Kasumi-1 (cell line): ENCODE measurements around the gene GNL1.
A peak's percentile ranks its signal among the peaks of the same experiment; 100 is the strongest.
"Not testable (repeated sequence)": the region's sequence is repeated elsewhere in the genome, so short reads cannot be mapped to it uniquely, and the experiment has no call there.

ENCODE experiments used
- DNase-seq, 2 experiments: peaks; one replicate each; lab custom pipeline; 2025; lab: John Stamatoyannopoulos, UW

The GNL1 gene

DNA sequence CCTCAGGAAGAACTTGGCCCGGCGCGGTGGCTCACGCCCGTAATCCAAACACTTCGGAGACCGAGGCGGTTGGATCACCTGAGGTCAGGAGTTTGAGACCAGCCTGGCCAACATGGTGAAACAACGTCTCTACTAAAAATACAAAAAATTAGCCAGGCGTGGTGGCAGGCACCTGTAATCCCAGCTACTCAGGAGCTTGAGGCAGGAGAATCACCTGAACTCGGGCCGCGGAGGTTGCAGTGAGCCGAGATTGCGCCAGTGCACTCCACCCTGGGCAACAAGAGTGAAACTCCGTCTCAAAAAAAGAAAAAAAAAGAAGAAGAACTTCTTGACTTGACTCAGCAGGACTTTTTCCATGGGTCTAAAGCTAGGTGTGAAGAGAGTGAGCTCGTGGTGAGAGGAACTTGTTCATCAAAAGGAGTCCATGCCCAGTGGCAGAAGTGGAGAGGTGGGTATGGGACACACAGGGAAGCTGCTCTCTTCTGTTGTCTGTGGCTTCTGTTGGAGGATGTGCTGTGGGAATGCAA lies 26.9 kb downstream of the GNL1 start:
- not testable (repeated sequence) for DNase-seq

DNA sequence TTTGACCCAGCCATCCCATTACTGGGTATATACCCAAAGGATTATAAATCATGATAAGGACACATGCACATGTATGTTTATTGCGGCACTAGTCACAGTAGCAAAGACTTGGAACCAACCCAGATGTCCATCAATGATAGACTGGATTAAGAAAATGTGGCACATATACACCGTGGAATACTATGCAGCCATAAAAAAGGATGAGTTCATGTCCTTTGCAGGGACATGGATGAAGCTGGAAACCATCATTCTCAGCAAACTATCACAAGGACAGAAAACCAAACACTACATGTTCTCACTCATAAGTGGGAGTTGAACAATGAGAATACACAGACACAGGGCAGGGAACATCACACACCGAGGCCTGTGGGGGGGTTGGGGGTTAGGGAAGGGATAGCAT lies 29.8 kb downstream of the GNL1 start:
- DNase-seq = not testable (repeated sequence)

- DNase-seq = not testable (repeated sequence)
Observed at GRCh38 chr6:30521952-30522351, 34.3 kb downstream of the GNL1 start.

- DNase-seq = not testable (repeated sequence)
Observed at GRCh38 chr6:30521082-30521481, 35.2 kb downstream of the GNL1 start.

GRCh38 chr6:30520522-30520921 lies 35.8 kb downstream of the GNL1 start:
- no peak for DNase-seq

DNA sequence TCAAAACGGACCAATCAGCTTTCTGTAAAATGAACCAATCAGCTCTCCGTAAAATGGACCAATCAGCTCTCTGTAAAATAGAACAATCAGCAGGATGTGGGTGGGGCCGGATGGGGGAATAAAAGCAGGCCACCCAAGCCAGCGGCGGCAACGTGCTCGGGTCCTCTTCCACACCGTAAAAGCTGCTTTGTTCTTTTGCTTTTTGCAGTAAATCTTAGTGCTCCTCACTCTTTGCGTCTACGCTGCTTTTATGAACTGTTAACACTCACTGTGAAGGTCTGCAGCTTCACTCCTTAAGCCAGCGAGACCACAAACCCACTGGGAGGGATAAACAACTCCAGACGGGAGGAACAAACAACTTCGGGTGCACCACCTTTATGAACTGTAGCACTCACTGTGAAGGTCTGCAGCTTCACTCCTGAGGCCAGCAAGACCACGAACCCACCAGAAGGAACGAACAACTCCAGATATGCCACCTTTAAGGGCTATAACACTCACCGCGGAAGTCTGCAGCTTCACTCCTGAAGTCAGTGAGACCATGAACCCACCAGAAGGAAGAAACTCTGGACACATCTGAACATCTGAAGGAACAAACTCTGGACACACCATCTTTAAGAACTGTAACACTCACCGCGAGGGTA lies 37.7 kb downstream of the GNL1 start:
- DNase-seq = not testable (repeated sequence)

DNA sequence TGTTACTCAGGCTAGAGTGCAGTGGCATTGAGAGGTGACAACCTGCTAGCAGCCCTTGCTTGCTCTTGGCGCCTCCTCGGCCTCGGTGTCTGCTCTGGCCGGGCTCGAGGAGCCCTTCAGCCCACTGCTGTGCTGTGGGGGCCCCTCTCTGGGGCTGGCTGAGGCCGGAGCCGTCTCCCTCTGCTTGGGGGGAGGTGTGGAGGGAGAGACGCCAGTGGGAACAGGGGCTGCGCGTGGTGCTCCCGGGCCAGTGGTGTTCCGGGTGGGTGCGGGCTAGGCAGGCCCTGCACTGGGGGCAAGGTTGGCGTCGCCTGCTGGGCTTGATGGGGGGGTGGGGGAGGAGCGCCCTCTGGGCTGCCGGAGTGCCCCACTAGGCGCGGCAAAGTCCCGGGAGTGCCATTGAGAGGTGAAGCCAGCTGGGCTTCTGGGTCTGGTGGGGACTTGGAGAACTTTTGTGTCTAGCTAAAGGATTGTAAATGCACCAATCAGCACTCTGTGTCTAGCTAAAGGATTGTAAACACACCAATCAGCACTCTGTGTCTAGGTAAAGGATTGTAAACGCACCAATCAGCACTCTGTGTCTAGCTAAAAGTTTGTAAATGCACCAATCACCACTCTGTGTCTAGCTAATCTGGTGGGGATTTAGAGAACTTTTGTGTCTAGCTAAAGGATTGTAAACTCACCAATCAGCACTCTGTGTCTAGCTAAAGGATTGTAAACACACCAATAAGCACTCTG lies 38.4 kb downstream of the GNL1 start:
- DNase-seq = not testable (repeated sequence)

GRCh38 chr6:30516754-30517076 lies 39.6 kb downstream of the GNL1 start:
- not testable (repeated sequence) for DNase-seq

DNA sequence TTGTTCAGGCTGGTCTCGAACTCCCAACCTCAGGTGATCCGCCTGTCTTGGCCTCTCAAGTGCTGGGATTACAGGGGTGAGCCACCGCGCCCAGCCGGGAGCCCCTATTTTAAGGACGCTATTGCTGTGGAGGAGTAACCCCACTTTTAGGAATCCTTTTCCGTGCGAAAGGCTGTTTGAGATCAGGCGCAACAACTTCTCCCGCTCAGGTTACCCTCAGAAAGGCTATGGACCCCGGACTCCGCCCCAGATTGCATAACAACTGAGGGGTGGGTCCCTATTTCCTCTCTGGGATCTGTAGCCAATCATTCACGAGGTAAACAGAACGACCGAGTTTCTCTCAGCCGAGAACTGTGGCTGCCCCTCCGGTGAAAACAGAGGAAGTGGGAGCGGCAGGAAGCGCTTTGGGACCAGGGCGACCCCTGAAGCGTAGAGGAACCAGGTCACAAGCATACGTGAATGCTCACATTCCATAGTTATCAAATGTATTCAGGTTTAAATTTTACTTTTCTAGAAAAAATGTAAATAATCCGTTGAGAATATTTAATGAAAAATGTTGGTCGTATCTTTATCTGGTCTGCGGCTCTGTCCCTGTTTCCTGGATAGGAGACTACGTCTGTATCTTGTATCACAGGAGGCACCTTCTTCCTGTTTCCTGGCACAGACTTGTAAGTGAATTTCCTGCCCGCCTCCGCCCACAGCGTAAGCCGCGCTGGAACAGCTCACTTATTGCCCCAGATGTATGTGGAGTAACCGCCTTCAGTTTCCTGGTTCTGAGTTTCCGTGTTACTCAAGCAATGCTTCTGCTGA lies 40.1 kb downstream of the GNL1 start:
- peak; percentile 100 for DNase-seq

DNA sequence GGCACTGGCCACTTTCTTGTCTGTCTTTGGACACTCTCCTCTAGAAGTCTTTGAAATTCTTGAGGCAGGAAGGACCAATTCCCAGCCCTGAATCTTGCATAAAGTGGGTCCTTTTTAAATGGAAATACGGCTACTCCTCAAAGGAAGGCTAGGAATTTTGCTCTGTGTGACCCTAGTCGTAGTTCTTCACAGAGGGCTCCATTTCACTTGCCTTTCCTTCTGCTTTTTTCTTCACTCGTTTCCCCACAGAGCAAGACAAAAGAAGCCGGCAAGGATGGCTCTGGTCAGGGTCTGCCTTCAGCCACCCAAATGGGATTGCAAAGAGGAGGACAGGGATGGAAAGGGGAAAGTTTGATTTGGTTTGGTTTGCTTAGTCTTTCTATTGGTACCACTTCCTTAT lies 41.2 kb downstream of the GNL1 start:
- DNase-seq = peak in 1 of 2 experiments; percentile 31

DNA sequence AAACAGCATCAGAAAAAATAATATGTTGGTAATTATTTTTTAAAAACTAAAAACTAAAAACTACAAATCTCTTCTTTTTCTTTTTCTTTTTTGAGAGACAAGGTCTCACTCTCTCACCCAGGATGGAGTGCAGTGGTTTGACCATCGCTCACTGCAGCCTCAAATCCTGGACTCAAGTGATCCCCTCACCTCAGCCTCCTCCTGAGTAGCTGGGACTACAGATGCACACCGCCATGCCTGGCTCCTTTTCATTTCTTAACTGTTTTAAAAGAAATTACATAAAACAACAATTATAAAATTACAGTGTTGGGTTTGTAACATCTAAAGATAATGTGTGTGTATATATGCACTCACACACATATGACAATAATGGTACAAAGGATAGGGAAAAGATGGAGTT lies 42.8 kb downstream of the GNL1 start:
- no peak for DNase-seq

DNA sequence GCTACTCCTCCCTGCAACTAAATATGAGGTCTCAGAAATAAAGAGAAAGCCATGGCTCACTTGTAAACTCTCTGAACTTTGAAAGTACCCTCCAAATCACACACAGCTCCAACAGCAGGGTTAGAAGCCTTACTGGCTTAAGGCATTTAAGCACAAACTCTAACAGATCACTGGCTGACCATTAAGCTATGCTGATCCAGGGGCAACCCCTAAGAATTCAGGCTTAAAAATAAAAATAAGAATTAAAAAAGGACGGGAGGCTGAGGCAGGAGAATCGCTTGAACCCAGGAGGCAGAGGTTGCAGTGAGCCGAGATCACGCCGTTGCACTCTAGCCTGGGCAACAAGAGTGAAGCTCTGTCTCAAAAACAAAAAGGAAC lies 45.1 kb downstream of the GNL1 start:
- DNase-seq = no peak

GRCh38 chr6:30510419-30511168 lies 45.7 kb downstream of the GNL1 start:
- no peak for DNase-seq

DNA sequence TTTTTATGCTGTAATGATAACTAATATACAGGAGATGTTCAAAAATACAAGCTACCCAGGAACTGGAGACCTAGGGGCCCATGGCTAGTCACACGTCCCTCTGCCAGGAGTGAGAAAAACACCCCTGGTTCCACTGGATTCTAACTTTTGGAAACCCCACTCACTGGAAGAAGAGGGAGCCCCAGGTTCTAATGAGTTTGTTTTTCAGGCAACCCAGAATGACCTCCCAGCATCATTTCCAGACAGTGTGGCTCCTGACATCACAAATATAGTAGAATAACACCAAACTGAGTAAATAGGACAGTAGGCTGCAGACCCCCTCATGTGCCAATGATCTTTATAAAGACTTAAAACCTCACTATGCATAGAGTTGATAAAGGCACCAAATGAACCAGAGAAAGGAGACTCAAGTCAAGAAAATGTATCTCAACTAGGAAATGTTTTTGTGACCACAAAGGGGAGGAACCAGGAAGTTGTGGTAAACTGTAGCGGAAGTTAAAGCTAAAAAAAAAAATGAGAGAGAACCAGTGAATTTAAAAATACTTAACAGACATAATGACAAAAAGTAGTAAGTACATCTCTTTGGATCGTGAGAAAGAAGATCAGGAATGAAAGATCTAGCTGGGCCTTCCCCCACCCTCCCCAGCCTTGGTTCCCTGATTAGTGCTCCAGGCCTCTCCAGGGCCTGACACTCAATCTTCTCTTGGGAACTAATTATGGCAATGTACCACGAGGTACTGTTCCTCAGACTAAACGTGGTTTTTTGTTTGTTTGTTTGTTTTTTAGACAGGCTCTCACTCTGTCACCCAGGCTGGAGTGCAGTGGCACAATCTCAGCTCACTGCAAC lies 47.2 kb downstream of the GNL1 start:
- DNase-seq = peak; percentile 95 to 96

DNA sequence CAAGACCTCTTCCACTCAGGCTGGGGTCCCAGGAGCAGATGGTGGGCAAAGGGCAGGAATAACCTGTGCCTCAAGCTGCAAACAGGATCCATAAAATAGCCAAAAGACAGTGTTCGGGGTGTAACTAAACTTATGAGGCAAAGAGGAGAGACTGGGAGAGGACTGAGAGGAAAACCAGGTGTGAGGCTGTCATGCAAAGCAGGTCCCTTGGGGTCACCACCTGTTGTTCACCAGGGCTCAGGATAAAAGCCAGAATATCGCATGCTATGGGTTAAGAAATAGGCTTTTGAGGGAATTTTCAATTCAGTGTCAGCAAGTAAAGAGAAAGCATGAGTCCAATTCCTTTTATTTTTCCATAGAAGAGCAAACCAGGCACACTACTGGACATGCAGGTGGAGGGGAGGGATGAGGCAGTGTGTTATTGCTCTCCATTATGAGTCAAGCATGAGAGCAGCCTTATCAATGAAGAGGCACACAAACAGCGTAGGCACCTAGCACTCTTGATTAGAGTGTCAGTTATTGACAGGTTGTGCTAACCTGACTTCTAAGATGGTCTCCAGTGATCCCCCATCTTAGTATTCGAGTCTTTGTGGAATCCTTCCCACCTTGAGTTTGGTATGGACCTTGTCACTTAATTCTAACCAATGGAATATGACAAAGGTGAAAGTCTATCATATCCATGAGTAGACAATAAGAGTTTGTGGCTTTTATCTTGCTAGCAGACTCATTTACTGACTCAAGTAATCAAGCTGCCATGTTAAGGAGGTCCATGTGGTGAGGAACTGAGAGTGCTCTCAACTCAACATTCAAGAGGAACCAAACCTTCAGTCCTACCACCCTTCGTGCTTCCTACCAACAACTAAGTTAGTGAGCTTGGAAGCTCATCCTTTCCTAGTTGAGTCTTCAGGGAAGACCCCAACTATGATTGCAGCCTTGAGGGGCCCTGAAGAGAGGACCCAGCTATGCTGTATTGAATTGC lies 48.2 kb downstream of the GNL1 start:
- peak; percentile 11 to 15 for DNase-seq

DNA sequence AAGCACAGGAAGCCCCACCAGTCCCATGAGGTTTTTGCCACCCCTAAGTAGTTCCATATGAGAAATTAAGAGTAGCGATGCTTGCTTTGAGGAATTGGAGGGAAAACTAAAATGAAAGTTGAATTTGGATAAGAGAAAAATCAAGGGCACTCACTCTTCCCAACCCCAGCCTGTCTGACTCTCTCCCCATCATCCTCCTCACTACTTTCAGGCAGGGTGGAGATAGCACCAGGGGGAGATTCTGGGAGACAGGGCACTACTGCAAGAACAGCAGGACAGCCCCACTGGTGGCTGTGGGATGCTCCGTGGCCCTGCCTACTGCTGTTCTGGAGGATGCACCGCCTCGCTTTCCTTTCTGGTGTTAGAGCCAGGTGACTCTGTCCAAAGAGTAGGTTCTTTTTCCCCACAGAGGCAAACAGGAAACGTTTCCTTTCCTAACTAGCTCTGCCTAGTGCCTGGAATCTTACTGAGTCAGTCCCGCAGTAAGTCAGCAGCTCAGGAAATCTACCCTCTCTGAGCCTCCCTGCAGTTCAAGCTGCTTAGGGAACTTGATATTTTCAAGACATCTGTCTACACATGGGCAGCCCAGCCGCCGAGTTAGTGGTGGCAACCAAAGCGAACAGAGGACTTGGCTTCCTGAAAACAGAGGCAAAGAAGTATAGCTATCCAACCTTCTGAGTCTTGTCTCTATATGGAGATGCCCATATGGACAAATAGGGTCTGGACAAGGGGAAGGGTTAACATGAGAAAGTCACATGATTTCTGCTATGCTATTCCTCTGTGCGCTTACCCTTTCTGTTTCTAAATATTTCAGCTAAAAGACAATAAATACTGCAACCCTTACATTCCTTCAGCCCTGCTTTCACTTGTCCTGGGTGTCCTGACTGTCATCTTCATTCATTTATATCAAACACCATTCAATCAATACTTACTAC lies 55.6 kb downstream of the GNL1 start:
- peak; percentile 64 to 65 for DNase-seq

DNA sequence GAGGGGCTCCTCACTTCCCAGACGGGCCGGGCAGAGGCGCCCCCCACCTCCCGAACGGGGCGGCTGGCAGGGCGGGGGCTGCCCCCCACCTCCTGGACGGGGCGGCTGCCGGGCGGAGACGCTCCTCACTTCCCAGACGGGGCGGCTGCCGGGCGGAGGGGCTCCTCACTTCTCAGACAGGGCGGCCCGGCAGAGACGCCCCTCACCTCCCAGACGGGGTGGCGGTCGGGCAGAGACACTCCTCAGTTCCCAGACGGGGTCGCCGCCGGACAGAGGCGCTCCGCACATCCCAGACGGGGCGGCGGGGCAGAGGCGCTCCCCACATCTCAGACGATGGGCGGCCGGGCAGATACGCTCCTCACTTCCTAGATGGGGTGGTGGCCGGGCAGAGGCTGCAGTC lies 57.6 kb downstream of the GNL1 start:
- not testable (repeated sequence) for DNase-seq

GRCh38 chr6:30497714-30498113 lies 58.6 kb downstream of the GNL1 start:
- DNase-seq = no peak

GRCh38 chr6:30497261-30497599 lies 59.1 kb downstream of the GNL1 start:
- not testable (repeated sequence) for DNase-seq
